ENCODE results near the gene MUC21.
A peak's percentile ranks its signal among the peaks of the same experiment; 100 is the strongest.
"Not testable (repeated sequence)": the region's sequence is repeated elsewhere in the genome, so short reads cannot be mapped to it uniquely, and the experiment has no call there.

Gene MUC21

DNA sequence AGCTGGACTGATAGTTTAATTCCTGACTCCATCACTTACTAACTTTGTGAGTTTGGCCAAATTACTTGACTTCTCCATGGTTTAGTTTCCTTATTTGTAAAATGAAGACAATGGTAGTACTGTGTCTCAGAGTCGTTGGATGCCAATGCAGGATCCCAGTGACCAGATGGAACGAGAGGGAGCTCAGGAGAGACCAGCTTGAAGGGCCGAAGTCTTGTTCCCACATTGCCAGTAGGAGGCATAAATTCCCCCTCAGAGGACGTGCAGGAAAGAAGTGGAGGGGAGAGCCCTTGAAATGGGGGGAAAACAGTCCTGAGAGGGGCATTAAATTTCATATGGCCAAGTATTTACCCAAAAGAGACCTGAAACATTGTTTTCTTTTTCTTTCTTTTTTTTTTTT is 24.6 kb downstream of the MUC21 start:
- no peak for DNase-seq (ENCODE audit: low read depth in 2 of 2)

DNA sequence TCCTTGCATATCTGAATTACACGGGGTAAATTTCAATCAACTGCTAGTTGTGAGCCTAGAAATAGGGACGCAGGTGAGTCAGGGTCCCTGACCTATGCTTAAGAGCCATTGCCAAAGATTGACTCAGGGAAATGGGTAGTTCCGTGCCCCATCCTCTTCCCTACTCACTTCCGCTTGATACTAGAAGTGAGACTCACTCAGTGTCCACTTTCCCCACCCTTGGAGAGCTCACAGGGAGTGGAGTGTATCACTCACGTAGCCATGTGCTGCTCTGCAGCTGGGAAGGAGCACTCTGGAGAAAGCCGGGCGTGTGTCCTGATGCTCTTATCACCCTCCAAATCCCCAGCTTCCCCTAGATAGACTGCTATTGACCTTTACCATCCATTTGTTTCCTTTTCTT is 26.2 kb downstream of the MUC21 start:
- DNase-seq (ENCODE audit: low read depth in 2 of 2) = no peak

GRCh38 chr6:31010393-31011060 is 27.0 kb downstream of the MUC21 start, which contains the start of gene MUC22:
MUC22 (plus strand) TSS chr6:31010474; CDS start chr6:31010707, 233 bp downstream.
- DNase-seq (ENCODE audit: low read depth in 2 of 2) = peak; percentile 3 to 11

DNA sequence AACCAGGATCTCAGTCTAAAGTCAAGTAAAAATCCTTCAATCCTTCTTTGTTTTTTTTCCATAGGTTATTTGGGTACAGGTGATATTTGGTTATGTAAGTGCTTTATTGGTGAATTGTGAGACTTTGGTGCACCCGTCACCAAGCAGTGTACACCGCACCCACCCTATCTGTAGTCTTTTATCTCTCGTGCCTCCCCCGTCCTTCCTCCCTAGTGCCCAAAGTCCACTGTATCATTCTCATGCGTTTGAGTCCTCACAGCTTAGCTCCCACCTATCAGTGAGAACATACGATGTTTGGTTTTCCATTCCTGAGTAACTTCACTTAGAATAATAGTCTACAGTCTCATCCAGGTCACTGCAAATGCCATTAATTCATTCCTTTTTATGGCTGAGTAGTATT is 27.6 kb downstream of the MUC21 start:
- no peak for DNase-seq (ENCODE audit: low read depth in 2 of 2)

DNA sequence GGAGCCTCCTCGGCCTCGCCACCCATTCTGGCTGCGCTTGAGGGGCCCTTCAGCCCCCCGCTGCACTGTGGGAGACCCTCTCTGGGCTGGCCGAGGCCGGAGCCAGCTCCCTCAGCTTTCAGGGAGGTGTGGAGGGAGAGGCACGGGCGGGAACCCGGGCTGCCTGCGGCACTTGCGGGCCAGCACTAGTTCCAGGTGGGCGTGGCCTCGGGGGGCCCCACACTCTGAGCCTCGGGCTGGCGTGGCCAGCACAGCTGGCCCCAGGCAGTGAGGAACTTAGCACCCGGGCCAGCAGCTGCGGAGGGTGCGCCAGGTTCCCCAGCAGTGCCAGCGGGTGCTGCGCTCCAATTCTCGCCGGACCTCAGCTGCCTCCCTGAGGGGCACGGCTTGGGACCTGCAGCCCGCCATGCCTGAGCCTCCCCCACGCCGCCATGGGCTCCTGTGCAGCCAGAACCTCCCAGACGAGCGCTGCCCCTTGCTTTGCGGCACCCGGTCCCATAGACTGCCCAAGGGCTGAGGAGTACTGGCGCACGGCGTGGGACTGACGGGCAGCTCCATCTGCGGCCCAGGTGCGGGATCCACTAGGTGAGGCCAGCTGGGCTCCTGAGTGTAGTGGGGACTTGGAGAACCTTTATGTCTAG is 33.3 kb downstream of the MUC21 start:
- DNase-seq (ENCODE audit: low read depth in 2 of 2) = no peak

DNA sequence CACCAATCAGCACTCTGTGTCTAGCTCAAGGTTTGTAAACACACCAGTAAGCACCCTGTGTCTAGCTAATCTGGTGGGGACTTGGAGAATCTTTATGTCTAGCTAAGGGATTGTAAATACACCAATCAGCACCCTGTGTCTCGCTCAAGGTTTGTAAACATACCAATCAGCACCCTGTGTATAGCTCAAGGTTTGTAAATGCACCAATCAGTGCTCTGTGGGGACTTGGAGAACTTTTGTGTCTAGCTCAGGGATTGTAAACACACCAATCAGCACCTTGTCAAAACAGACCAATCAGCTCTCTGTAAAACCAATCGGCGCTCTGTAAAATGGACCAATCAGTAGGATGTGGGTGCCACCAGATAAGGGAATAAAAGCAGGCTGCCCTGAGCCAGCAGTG is 33.9 kb downstream of the MUC21 start:
- not testable (repeated sequence) for DNase-seq (ENCODE audit: low read depth in 2 of 2)

DNA sequence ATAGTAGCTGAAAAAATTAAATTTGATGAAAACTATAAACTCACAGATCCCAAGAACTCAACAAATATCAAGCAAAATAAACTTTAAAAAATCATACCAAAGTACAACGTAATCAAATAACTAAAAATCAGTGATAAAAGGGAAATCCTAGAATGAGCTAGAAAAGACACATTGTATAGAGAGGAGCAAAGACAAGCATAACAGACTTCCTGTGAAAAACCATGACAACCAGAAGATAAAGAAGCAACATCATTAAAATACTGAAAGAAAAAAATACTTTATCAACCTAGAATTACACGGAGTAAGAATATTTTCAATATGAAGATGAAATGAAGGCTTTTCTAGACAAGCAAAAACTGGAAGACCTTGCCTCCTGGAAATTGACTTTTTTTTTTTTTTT is 36.5 kb downstream of the MUC21 start:
- DNase-seq (ENCODE audit: low read depth in 2 of 2) = no peak

- DNase-seq (ENCODE audit: low read depth in 2 of 2) = not testable (repeated sequence)
These were observed 37.2 kb downstream of the MUC21 start for GRCh38 chr6:31020631-31021255.

DNA sequence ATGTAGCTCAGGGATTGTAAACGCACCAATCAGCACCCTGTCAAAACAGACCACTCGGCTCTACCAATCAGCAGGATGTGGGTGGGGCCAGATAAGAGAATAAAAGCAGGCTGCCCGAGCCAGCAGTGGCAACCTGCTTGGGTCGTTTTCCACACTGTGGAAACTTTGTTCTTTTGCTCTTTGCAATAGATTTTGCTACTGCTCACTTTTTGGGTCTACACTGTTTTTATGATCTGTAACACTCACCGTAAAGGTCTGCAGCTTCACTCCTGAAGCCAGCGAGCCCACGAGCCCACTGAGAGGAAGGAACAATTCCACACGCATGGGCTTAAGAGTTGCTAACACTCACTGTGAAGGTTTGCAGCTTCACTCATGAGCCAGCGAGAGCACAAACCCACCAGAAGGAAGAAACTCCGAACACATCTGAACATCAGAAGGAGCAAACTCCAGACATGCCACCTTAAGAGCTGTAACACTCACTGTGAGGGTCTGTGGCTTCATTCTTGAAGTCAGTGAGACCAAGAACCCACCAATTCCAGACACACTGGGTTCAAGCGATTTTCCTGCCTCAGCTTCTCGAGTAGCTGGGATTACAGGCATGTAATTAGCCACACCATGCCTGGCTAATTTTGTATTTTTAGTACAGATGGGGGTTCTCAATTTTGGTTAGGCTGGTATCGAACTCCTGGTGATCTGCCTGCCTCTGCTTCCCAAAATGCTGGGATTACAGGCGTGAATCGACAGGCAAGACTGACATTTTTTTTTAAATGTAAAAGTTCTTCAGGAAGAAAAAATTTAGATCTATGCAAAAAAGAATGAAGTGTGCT is 38.4 kb downstream of the MUC21 start:
- DNase-seq (ENCODE audit: low read depth in 2 of 2) = not testable (repeated sequence)

DNA sequence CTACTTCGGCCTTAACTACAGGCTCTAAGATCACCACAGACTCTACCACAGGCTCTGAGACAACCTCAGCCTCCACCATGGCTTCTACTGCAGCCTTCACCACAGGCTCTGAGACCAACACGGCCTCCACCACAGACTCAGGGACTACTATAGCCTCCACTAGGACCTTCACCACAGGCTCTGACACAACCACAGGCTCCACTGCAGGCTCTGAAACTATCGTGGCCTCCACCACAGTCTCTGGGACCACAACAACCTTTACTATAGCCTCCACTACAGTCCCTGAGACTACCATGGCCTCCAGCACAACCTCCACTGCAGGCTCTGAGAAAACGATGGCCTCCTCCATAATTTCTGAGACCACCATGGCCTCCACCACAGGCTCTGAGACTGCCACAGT is 42.1 kb downstream of the MUC21 start:
- no peak for DNase-seq (ENCODE audit: low read depth in 2 of 2)

GRCh38 chr6:31031095-31031494 is 47.6 kb downstream of the MUC21 start:
- no peak for DNase-seq (ENCODE audit: low read depth in 2 of 2)

- no peak for DNase-seq (ENCODE audit: low read depth in 2 of 2)
These were observed 49.6 kb downstream of the MUC21 start for GRCh38 chr6:31033075-31033474.

DNA sequence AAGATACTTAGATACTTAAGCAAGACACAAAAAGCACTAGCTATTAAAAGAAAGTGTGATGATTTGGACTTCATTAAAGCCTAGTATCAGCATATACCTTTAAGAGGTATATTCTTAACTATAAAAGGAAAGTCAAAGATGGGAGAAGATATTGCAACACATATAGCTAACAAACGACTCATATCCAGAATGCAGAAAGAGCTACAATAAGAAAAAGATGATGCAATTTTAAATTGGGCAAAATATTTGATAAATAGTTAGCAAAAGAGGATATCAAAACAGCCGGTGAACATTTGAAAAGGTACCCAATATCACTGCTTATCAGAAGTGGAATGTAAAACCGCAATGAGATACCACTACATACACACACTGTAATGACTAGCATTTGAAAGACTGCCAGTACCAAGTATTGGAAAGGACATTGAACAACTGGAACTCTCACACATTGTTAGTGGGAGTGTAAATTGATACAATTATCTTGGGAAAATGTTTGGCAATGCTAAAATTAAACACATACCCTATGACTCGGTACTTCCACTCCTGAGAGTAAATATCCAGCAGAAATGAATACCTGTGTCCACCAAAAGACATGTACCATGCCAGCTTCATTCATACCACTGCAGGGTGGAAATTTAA is 52.5 kb downstream of the MUC21 start:
- no peak for DNase-seq (ENCODE audit: low read depth in 2 of 2)

DNA sequence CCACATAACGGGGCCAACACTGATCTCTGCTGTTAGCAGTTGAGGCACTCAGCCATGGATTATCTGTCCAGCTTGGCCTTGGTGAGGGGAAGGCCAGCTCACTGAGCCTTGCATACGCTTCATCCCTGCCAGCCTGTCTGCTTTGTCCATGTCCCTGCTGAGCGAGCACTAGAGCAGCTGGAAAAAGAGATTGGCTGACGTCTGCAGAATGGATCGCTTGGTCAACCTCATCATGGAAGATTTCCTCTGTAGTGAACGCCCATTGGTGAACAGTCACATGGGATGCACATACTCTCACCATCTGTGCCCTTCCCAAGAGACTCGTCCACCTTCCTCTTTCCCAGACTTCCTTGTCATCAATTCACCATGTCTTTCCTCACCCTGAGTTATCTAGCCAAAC is 53.7 kb downstream of the MUC21 start:
- no peak for DNase-seq (ENCODE audit: low read depth in 2 of 2)

- DNase-seq (ENCODE audit: low read depth in 2 of 2) = no peak
These were observed 54.2 kb downstream of the MUC21 start for GRCh38 chr6:31037682-31038081.

GRCh38 chr6:31038559-31038958 is 55.0 kb downstream of the MUC21 start:
- DNase-seq (ENCODE audit: low read depth in 2 of 2) = no peak
